Medulla oblongata (tissue), 1 donor: ENCODE data around the gene CASP12.
A peak's percentile ranks its signal among the peaks of the same experiment; 100 is the strongest.
"Not testable (repeated sequence)": the region's sequence is repeated elsewhere in the genome, so short reads cannot be mapped to it uniquely, and the experiment has no call there.

ENCODE experiments used
- DNase-seq: peaks from one replicate; pipeline ENCODE4 v3.0.0-alpha.2; 2015; ENCODE audit errors: extremely low spot score

CASP12 gene

DNA sequence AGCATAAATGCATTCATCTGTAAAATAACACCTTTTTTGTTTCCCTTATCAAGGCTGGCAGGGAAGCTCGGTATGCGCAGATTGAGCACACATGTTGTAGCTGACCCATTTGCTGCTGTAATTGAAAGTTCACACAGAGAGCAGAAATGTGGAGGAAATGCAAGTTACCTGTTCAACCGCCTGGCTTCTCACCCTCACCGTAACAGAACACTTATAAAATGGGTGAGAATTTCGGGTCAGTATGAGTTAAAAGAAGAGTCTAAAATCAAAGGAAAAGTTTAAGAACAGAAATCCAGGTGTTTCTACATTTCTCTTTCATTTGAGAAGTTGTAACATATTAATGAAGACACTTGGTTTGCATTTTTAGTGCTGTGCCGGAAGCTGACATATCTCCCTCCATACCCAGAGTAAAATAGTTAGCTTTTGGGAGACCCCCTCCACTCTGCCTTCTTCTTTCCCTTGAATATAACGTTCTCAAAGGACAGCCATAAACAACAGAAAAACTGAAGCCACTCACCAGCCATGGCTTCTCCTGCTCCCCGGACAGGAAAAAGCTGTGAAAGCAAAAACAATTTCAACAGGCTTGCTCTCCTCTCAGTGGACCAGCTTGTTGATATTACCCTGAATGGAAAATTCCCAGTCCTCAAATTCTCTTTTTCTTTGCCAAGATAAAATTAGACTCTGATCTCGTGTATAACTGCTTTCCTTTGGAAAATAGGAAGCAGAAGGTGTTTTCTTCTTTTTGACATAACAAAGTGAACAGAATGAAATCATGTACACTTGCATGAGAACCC lies at the start of gene CASP12:
Gene CASP12, minus strand, starts transcription at position 570 of the 794 bp plus-strand sequence.
- DNase-seq = no peak

DNA sequence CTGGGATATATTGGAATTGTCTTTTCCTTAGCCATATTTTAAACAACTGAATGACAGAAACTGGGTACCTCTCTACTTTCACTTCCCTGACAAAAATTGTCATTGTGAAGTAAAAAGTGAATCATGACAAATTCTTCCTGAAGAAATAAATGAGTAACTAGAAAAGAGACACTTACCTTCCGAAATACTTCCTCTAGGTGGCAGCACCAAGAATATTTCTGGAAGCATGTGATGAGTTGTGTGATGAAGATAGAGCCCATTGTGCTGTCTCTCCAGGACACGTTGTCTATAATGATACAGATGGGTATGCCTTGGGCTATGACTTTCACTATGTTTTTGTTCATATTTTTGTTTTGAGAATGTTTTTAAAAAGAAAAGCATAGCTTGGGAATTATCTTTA lies 48.6 kb upstream of the CASP12 start:
- peak; percentile 48 for DNase-seq

GRCh38 chr11:104944076-104944475 lies 45.8 kb upstream of the CASP12 start:
- DNase-seq = no peak

- DNase-seq = no peak
Measured at GRCh38 chr11:104943561-104943960, 45.3 kb upstream of the CASP12 start.

DNA sequence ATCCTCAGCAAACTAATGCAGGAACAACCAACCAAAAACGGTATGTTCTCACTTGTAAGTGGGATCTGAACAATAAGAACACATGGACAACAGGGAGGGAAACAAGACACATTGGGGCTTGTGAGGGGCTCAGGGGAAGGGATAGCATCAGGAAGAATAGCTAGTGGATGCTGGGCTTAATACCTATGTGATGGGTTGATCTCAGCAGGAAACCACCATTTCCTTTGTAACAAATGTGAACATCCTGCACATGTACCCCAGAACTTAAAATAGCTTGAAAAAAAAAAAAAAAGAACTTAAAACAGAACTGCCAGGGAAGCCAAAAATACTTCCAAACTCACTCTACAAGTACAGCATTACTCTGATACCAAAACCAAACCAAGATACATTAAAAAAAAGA lies 36.3 kb upstream of the CASP12 start:
- no peak for DNase-seq

DNA sequence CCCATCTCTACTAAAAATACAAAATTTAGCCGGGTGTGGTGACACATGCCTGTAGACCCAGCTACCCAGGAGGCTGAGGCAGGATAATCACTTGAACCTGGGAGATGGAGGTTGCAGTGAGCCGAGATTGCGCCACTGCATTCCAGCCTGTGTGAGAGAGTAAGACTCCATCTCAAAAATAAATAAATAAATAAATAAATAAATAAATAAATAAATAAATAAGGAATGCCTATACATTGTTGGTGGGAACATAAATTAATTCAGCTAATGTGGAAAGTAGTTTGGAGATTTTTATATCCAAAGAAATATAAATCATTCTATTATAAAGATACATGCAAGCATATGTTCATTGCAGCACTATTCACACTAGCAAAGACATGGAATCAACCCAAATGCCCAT lies 35.8 kb upstream of the CASP12 start:
- DNase-seq = not testable (repeated sequence)

DNA sequence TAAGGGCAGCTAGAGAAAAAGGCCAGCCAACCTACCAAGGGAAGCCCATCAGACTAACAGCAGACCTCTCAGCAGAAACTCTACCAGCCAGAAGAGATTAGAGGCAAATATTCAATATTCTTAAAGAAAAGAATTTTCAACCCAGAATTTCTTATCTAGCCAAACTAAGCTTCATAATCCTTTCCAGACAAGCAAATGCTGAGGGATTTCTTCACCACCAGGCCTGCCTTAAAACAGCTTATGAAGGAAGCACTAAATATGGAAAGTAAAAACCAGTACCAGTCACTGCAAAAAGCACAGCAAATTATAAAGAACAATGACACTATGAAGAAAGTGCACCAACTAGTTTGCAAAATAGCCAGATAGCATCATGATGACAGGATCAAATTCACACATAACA lies 30.6 kb upstream of the CASP12 start:
- no peak for DNase-seq

DNA sequence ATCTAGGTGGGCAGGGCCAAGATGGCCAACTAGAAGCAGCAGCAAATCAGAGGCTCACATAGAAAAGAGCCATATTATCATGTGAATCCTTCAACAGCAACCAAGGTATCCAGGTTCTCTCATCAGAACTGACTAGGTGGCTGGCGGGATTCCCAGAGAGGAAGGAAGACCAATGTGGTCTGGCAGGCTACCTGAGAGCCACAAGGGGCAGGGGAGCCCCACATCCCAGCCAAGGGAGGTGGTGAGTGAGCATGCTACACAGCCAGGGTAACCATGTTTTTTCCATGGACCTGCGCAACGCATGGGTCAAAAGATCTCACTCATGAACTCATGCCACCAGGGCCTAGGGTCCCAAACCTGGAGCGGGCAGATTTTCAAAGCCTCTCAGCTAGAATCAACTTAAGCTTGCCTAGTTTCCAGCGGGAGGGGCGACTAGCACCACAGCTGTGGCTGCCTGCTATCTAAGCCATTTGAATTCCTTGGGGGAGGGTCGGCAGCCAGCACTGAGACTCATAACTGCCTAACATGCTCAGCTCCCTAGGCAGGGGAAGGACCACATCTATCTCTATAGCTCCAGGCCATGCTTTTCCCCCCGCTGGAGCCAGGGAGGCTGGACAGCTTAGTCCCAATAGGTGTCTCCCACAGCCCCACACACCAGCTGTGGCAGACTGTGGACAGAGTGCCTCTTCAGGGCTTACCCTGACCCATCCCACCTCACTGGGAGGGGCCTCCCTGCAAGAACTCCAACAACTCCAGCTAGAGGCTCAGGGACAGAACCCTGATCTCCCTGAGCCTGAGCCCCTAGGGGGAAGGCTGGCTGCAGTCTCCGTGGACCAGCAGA lies 28.7 kb upstream of the CASP12 start:
- no peak for DNase-seq

- DNase-seq = no peak
Measured at GRCh38 chr11:104925850-104926249, 27.6 kb upstream of the CASP12 start.

GRCh38 chr11:104918113-104918824 lies 20.0 kb upstream of the CASP12 start:
- DNase-seq = peak; percentile 9

DNA sequence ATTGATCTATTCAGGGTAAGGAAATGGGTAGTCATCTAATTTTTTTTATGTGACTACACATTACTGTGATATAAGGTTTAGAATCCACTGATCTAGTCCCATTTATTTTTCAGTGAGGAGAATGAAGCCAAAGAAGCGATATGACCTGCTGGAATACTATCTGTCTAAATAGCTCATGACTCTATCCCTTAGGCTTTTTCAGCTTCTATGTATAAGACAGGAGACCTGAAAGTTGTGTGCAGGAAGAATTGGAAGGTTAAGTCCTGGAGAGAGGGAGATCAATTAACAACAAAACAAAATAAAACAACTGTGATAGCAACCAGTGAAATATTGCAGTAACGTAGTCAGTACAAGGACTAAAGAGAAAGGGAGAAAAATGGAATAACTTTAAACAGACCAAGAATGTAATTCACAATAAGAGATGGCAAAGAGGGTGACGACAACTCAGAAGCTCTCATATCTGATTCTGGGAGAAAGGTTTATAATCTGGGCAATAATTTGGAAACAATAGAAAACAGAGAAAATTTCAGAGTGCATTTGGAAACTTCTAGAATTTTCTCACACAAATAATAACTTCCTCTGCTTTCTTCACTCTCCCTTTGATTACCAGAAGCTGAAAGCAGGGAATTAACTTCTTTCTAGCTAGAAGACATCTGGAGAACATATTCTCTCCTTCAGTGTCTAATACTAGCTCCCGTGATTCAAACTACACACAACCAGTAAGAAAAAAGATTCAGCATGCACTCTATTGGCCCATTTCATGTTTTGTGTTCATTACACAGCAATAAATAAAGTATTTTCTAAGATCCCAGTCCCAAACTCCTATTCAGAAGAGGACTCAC lies 19.2 kb upstream of the CASP12 start:
- DNase-seq = no peak

- DNase-seq = no peak
Measured at GRCh38 chr11:104916442-104916841, 18.2 kb upstream of the CASP12 start.

GRCh38 chr11:104912102-104912501 lies 13.8 kb upstream of the CASP12 start:
- DNase-seq = no peak

- no peak for DNase-seq
Measured at GRCh38 chr11:104908186-104908531, 9.9 kb upstream of the CASP12 start.

GRCh38 chr11:104907521-104908185 lies 9.4 kb upstream of the CASP12 start:
- DNase-seq = no peak

- no peak for DNase-seq
Measured at GRCh38 chr11:104905271-104905670, 7.0 kb upstream of the CASP12 start.

GRCh38 chr11:104899226-104899625 lies 966 bp upstream of the CASP12 start:
- DNase-seq = no peak

GRCh38 chr11:104898685-104899013 lies 389 bp upstream of the CASP12 start:
- DNase-seq = no peak

DNA sequence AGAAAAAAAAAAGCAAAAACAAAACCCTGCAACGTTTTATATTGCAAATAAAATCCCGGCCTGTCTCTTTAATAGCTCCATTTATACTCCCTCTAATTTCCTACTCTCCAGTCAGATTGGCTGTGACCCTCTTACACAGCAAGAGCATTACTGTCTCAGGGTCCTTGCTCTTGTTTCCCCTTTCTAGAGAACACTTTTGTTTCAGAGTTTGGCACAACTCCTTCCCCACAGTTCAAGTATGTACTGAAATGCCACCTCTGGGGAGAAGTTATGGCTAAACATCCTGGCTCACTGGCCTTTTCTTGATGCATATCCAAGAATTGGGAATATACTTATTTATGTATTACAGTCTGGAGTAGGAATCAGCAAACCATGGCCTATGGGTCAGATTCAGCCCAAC lies 2.6 kb downstream of the CASP12 start:
- no peak for DNase-seq

DNA sequence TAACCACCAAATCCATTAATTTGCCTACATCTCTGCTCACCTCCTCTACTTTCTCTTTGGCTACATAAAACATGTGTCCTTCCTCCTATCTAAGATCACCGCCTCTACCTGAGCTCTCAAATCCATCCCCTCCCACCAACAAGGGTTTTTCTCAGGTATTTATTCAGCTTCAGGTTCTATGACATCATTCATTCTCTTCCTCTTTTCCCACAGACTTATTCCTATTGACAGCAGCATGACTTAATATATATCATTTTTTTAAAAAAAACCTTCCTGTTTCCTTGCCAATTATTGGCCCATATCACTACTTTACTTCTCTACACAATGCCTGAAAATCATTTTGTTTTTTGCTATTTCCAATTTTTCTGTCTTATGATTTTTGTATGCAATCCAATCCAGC lies 4.4 kb downstream of the CASP12 start:
- no peak for DNase-seq
